HG03064 (cell line): ENCODE measurements around the gene EXOC1L.

Source experiments
- ATAC-seq: cut with Tn5 transposase; IDR thresholded peaks from one replicate; pipeline ENCODE4 v1.9.1; 2021; ENCODE audit warnings: low read depth; ENCODE audit not compliant: unreplicated experiment

Gene EXOC1L, protein sequence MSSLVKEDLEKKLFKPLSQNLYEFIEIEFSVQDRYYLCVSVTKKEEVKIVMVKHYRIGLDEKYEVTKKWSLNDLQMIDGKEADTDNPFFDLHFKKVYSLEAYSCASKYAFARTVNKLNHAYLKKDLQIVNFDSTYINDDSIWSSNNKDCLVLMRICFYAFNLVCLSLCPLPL

DNA sequence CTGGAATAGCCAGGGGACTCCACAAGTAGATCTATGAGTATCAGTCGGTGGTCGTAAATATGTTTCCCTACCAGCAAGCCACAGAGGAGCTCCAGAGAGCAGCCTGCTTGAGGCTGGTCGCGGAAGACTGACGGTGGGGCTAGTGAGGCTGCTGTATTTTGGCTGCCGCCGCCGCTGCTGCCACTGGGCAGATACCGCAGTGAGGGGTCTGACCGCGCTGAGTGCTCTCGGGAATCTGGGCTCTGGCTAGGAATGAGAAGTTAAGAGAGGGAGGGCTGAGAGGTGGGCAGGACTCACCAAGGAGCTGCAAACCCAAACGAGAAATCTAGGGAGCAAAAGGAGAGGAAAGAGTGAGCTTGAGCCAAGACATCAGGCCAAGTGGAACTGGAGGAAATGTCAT lies at the start of gene EXOC1L:
TSS of gene EXOC1L (plus strand) at position 157 of the 400 bp plus-strand sequence. CDS start at position 394, 237 bp downstream.
- no peak for ATAC-seq

DNA sequence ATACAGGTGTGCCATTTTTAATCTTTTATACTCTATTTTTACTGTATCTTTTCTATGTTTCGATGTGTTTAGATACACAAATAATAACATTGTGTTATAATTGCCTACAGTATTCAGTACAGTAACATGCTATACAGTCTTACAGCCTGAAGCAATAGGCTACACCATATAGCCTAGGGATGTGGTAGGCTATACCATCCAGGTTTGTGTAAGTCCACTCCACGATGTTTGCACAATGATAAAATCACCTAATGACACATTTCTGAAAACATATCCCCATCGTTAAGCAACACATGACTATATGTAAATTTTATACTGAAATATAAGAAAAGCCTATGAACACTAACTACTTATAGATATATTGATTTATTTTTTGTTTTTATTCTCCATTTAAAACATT lies 48.9 kb upstream of the EXOC1L start:
- no peak for ATAC-seq

DNA sequence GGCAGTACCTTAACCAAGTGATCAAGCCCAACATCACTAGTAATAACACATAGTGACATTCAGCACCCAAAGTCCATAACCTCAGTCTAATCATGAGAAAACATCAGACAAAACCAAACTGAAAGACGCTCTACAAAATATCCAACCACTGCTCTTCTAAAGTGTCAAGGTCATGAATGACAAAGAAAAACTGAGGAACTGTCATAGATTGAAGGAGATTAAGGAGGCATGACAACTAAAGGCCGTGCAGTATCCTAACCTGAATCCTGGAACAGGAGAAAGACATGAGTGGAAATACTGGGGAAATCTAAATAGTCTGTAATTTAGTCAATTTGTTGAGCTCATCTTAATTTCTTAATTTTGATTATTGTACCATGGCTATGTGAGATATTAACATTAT lies 38.2 kb upstream of the EXOC1L start:
- ATAC-seq = no peak

GRCh38 chr4:55781812-55782211 lies 37.8 kb upstream of the EXOC1L start:
- no peak for ATAC-seq

- no peak for ATAC-seq
These were observed 36.0 kb upstream of the EXOC1L start for GRCh38 chr4:55783584-55783983.

DNA sequence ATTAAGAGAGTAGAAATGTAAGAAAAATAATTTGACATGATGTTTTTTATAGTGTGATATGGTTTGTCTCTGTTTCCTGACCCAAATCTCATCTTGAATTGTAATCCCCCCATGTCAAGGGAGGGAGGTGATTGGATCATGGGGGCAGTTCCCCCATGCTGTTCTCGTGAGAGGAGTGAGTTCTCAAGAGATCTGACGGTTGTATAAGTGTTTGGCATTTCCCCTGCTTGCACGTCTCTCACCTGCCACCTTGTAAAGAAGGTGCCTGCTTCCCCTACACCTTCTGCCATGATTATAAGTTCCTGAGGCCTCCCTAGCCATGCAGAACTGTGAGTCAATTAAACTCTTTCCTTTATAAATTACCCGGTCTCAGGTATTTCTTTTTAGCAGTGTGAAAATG lies 34.8 kb upstream of the EXOC1L start:
- ATAC-seq = no peak

DNA sequence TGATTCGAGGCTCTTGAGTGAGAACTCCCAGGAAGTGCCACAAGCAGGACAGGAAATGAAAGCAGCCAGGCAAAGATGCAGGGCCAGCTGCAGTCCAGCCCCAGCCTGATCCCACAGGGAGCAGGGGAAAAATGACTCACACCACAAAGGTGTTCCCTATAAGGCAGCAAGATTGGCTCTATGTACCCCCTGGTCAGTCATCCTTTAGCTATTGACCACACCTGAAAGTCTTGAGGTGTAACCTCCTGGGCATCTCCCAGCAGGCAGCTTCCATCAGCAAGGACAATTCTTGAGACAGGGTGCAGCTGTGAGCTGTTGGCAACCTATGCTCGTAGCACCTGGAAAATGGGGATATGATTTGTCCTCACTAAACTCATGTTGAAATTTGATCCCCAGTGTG lies 27.9 kb upstream of the EXOC1L start:
- no peak for ATAC-seq

GRCh38 chr4:55793479-55793878 lies 26.1 kb upstream of the EXOC1L start:
- no peak for ATAC-seq

DNA sequence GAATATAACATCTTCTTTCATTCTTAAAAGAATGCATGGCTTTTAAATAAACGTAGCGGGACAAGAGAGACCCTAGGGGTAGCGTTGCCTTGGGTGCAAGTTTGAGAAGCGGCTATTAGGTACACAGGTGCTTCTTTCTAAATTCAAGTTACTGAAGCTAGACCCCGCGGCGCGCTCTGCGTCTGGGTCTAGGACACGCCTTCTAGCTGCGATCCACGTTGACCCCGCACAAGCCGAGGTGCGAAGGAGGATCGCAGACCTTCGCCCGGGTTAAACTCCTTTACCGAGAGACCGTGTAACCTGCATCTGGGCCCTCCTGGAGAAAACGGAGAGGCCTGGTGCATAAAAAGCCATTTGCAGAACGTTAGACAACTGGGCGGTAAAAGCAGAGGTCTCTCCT lies 25.5 kb upstream of the EXOC1L start:
- ATAC-seq = no peak

DNA sequence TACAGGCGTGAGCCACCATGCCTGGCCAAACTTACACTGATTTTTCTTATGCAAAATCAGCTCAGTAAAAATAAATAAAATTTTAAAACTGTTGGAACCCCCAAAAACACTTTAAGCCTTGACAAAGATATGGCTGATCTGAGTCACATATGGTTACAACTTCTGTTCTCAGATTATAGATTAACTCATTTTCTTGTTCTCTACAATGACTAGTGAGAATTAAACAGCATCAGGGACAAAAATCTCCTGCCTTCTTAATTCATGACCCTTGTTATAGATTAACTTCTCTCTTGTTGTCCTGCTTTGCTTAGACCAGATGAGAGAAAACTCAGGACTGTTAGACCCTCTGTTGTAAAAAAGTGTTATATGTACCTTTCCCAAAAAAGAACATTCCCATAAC lies 24.2 kb upstream of the EXOC1L start:
- no peak for ATAC-seq

GRCh38 chr4:55801498-55801897 lies 18.1 kb upstream of the EXOC1L start:
- no peak for ATAC-seq

- no peak for ATAC-seq
These were observed 12.0 kb upstream of the EXOC1L start for GRCh38 chr4:55807556-55807955.

DNA sequence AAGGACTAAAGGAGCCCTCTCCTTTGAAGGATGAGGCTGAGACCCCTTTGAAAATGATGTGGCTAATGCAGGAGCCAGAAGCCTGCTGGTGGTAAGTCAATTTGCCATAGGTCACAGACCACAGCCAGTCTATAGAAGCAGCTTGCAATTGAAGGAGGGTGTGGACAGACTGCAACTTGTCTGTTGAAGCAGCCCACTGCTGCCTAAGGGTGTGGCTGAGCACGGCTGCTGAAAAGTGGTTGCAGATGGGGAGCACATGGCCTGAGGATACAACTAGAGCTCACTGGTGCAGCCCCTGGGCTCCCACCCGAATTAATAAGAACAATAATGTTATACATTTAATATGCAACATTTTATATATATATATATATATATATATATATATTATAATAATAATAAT lies 11.4 kb upstream of the EXOC1L start:
- ATAC-seq = no peak

- no peak for ATAC-seq
These were observed 11.0 kb upstream of the EXOC1L start for GRCh38 chr4:55808632-55809031.

GRCh38 chr4:55817691-55818090 lies 1.9 kb upstream of the EXOC1L start:
- ATAC-seq = no peak

DNA sequence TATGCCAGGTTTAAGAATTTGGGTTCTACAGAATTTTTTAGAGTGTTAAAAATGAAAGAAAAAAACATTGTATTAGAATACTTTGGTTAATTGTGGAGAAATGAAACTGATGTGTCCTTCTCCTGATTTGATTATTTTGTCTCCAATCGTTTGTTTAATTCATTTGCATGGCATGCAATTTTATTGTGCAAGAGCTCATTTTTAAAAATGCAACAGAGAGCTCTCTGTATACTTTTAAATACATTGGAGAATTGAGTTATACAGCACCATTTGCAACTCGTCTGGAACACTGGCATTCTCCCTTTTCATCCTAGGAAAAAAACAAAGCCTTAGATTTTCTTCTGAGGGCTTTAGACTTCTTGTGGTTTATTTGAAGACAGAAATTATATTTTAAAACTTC lies 689 bp downstream of the EXOC1L start:
- no peak for ATAC-seq

GRCh38 chr4:55822329-55822728 lies 2.7 kb downstream of the EXOC1L start:
- ATAC-seq = no peak

GRCh38 chr4:55824865-55825264 lies 5.3 kb downstream of the EXOC1L start:
- ATAC-seq = no peak

DNA sequence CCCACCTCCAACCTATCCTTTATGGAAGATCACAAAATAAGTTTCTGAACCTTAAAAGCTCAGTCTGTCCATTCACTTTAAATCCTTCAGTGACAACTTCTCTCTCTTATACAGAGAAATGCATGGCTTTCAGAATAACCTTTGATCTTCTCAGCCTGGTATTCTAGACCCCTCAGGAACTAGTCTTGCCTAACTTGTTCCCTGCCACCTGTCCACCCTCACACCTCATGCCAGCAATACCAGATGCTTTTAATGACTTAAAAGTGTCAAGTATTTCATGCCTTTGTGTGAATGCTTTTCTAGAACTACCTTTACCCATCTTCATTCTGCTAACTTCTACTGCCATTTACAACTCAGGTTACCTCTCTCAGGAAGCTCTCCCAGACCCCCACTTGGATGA lies 7.4 kb downstream of the EXOC1L start:
- no peak for ATAC-seq

GRCh38 chr4:55827582-55827981 lies 8.0 kb downstream of the EXOC1L start:
- ATAC-seq = no peak

DNA sequence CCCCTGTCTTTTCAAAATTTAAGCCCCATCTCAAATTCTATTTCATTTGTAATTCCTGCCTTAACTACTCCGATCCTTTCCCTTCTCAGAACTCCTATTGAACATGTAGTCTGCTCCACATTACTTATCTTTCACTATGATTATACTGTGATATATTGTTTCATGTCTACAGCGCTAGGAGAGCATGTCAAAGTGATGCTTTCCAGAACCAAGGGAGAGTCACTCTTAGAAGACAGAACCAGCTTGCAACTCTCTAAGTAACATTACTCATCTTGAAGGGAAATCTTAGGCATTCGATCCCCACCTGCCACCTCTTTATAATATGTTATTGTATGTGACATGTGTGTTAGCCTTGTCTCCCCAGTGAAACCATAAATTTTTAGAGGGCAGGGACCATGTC lies 10.5 kb downstream of the EXOC1L start:
- no peak for ATAC-seq

DNA sequence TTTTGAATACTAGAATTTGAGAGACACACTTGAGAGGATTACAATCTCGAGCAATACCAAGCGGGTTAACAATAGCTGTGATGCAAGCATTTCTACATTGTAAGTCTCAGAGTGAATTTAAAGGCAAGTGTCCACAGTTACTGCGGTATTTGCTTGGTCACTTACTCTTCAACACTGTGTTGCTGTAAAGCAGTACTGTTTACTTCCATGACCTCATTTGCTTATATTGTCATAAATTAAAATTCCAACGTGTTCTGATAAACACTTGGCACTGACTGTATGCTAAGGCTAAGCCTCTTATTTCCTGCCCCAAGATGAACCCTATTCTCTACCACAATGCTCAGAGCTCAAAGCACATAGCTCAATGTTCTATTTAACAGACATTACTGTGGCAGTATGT lies 11.1 kb downstream of the EXOC1L start:
- ATAC-seq = no peak

- ATAC-seq = no peak
These were observed 14.7 kb downstream of the EXOC1L start for GRCh38 chr4:55834086-55834795.
